GM18505 (cell line): ENCODE measurements around the gene DCPS.

Source experiments
- ATAC-seq: cut with Tn5 transposase; IDR thresholded peaks from one replicate; pipeline ENCODE4 v1.9.1; 2021; ENCODE audit not compliant: unreplicated experiment
- POLR2A ChIP-seq: IDR thresholded peaks from 4 replicates; pipeline ENCODE4 v1.6.1; 2011; ENCODE audit warnings: borderline replicate concordance; ENCODE audit not compliant: insufficient read depth, insufficient read length; ENCODE audit errors: extremely low read depth

The DCPS gene

DNA sequence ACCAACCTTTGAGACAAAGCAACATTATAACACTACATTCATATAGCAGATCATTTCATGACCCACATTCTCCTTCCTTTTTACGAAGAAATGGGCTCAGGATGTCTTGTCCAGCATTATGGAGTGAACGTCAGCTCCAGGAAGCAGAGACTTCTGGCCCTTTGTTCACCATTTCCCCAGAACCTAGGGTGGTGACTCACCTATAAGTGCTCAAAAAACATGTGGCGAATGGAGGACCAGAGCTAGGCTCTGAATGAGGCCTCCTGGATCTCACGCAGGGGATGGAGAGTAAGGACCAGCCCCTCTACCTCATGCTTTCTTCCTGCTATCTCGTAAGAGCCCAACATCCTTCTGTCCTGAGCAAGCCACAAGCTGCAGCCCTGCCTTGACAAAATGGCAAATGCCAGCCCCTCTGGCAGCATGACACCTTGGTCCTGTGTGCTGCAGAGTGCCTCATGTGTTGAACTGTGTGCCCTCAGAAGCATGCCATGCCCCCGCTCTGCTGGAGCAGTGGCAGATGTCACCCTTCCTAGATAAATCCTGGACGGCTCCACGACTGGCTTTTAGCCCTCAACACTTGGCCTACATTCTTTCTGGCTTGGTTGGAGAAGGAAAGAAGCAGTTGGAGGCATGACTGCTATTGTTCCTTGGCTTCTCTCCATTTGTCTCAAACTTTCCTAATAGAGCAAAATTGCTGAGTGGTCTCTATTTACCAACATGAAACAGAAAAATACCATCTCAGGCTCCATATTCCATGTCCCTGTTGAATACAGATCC is 45.1 kb downstream of the DCPS start:
- no peak for ATAC-seq
- TF ChIP-seq POLR2A = no peak

GRCh38 chr11:126350836-126351235 is 47.0 kb downstream of the DCPS start:
- no peak for ATAC-seq
- no peak for TF ChIP-seq POLR2A

DNA sequence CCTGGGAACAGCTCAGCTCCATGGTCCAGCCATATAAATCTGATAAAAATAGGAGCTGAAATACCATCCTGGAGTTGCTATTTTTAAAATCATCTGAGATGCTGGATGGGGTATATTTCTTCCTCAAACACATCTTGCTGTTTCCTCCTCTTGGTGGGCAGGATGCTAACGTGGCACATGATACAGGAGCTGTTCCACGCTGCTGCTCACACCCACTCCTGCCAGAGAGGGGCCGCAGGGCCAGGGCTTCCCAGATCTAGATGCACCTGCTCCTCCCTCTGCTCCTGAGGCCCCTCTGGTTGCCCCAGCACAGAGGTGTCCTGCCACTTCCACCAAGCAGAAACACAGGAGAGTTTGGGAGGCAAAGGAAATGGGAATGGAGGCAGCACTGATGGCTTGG is 48.3 kb downstream of the DCPS start:
- TF ChIP-seq POLR2A = no peak
- ATAC-seq = no peak

- TF ChIP-seq POLR2A = no peak
- ATAC-seq = no peak
Observed at GRCh38 chr11:126352934-126353801, 49.3 kb downstream of the DCPS start.

GRCh38 chr11:126354631-126355323 is 50.9 kb downstream of the DCPS start:
- no peak for TF ChIP-seq POLR2A
- ATAC-seq = peak; percentile 35

GRCh38 chr11:126355324-126355925 is 51.6 kb downstream of the DCPS start, which contains the start of gene ST3GAL4:
Gene ST3GAL4 (plus strand): TSS chr11:126355686. CDS start chr11:126406156, 50,470 bp downstream.
- ATAC-seq = peak; percentile 74
- TF ChIP-seq POLR2A = peak; percentile 37

DNA sequence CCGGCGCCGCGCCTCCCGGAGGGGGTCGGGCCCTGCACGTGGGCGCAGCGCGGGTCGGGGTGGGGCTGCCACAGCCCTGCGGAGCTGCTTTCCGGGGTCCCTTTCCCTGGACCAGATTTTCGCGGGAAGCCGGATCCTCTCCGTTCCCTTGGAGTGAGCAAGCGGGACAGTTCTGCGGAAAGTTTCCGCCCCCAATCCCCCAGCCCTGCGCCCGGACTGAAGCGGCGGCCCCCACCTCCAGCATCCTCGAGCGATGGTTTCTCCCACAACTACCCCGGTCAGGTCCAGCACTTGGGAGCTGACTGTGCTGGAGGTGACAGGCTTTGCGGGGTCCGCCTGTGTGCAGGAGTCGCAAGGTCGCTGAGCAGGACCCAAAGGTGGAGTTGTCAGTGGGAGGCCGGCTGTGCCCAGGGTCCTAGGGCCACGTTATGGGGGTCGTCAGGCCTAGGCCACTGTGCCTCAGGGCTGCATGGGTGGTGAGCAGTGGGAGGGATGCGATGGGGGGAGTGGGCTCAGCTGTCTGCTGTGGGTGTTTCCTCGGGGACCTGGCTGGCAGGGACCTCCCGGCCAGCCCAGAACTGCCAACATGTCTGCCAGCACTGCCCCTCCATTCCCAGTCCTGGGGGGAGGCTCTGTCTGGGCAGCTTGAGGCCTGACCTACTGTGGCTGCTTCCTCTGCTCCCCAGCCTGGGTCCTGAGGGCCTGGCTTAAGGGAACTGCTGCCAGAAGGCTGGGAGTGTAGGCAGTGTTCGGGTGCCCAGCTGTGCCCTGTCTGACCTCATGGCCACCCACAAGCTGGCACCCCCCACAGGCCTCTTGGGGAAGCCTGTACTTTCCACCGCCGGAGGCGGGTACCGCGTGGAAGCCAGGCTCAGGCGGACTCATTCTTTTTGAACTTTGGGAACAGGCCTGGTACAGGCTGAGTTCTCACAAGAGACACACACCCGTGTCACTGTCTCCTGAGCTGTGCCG is 52.4 kb downstream of the DCPS start:
- ATAC-seq = peak; percentile 18
- TF ChIP-seq POLR2A = no peak

- ATAC-seq = no peak
- TF ChIP-seq POLR2A = no peak
Observed at GRCh38 chr11:126357055-126357962, 53.4 kb downstream of the DCPS start.

DNA sequence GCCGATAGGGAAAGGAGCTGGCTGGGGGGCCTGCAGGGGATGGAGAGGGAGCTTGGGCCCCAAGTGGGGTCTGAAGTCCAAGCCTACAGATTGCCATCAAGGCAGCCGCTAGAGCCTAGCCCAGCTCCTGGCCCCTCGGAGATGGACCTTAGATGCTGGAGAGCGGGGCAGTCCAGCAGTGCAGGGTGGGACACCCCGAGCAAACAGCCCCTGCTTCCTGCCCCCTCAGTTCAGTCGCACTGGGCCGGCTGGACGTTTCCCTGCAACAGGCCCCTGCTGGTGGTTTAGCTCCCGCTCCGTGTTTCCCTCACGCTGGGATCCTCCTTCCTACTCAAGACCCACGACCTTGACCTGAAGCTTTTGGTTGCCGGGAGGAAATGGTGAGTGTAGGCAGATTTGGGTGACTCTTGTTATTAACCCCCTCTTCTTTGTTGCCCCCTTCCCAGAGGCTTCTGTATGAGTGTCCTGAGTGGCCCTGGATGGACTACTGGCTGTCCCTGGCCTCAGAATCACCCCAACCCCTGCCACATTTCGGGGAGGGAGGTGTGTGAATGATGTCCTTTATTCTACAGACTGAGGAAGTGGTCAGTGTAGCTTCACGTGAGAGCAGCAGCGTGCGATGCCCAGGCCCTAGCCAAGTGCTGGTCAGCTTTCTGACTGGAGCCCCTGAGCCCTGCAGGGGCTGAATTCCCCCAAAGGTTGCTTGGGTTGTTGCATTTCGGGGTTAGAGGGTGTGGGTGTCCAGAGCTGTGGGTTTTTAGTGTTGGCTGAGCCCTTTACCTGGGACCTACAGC is 54.3 kb downstream of the DCPS start:
- ATAC-seq = no peak
- TF ChIP-seq POLR2A = no peak

DNA sequence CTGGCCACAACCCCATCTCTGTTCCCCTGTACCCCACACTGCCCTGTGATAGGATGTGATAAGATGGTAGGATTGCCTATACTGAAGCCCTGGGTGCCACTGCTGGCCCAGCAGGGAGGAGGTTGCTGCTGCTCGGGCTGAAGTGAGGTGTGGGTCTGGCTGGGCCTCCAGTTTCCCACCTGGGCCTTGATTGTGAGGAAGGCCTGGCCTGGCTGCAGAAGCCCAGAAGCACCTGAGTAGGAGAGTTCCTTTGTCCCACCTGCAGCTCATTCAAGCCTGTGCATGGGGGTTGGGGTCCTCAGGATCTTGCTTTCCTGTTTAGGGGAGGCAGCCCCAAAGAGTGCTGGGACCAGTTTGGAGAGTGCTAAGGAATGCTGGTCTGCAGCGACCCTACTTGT is 54.9 kb downstream of the DCPS start:
- ATAC-seq = no peak
- TF ChIP-seq POLR2A = no peak
